Activated CD4-positive, alpha-beta T cell treated with anti-CD3 and anti-CD28 coated beads, Interleukin-2, amount 50 U/mL, for 1 hour (primary cell): Measurements from ENCODE around the gene TEX36.
"Not testable (repeated sequence)": the region's sequence is repeated elsewhere in the genome, so short reads cannot be mapped to it uniquely, and the experiment has no call there.

Experiments used
- DNase-seq: peaks from one replicate; pipeline ENCODE4 v3.0.0-alpha.2; 2020

Gene TEX36

GRCh38 chr10:125691160-125691981, 8.4 kb upstream of the TEX36 start:
- no peak for DNase-seq

GRCh38 chr10:125689955-125690569, 7.1 kb upstream of the TEX36 start:
- DNase-seq = no peak

GRCh38 chr10:125687507-125688185, 4.7 kb upstream of the TEX36 start:
- no peak for DNase-seq

GRCh38 chr10:125684581-125684980, 1.6 kb upstream of the TEX36 start:
- DNase-seq = no peak

- no peak for DNase-seq
Observed at GRCh38 chr10:125683821-125684220, 858 bp upstream of the TEX36 start.

- DNase-seq = no peak
Observed at GRCh38 chr10:125679436-125679835, 3.5 kb downstream of the TEX36 start.

- DNase-seq = no peak
Observed at GRCh38 chr10:125672884-125673283, 10.1 kb downstream of the TEX36 start.

- no peak for DNase-seq
Observed at GRCh38 chr10:125662584-125662983, 20.4 kb downstream of the TEX36 start.

GRCh38 chr10:125661941-125662515, 20.9 kb downstream of the TEX36 start:
- no peak for DNase-seq

GRCh38 chr10:125661431-125661940, 21.5 kb downstream of the TEX36 start:
- DNase-seq = no peak

GRCh38 chr10:125659071-125659470, 23.9 kb downstream of the TEX36 start:
- no peak for DNase-seq

- DNase-seq = no peak
Observed at GRCh38 chr10:125656523-125656922, 26.4 kb downstream of the TEX36 start.

- not testable (repeated sequence) for DNase-seq
Observed at GRCh38 chr10:125653113-125653512, 29.9 kb downstream of the TEX36 start.

- DNase-seq = no peak
Observed at GRCh38 chr10:125646311-125646710, 36.7 kb downstream of the TEX36 start.

GRCh38 chr10:125641398-125641797, 41.6 kb downstream of the TEX36 start:
- no peak for DNase-seq

GRCh38 chr10:125640653-125641052, 42.3 kb downstream of the TEX36 start:
- no peak for DNase-seq

- DNase-seq = no peak
Observed at GRCh38 chr10:125639846-125640245, 43.1 kb downstream of the TEX36 start.

- DNase-seq = no peak
Observed at GRCh38 chr10:125638555-125638954, 44.4 kb downstream of the TEX36 start.

- no peak for DNase-seq
Observed at GRCh38 chr10:125637496-125637895, 45.5 kb downstream of the TEX36 start.

- no peak for DNase-seq
Observed at GRCh38 chr10:125634606-125635005, 48.4 kb downstream of the TEX36 start.

GRCh38 chr10:125633517-125633999, 49.4 kb downstream of the TEX36 start:
- DNase-seq = no peak

GRCh38 chr10:125631806-125632205, 51.2 kb downstream of the TEX36 start:
- DNase-seq = no peak

- DNase-seq = no peak
Observed at GRCh38 chr10:125629758-125630376, 53.1 kb downstream of the TEX36 start.
